HEK293 (cell line): Measurements from ENCODE around the gene FKBP5.

Experiments used
- KLF16 ChIP-seq: fragments of 450-650 bp; formaldehyde crosslinking; IDR thresholded peaks from 2 replicates; pipeline ENCODE4 v1.5.1; 2017; ENCODE audit warnings: missing biosample characterization, missing genetic modification characterization
- TCF7L2 ChIP-seq: IDR thresholded peaks from 2 replicates; pipeline ENCODE4 v1.6.1; 2011; ENCODE audit warnings: low read depth, mild to moderate bottlenecking, inconsistent platforms, low read length, moderate library complexity, borderline replicate concordance
- ZNF48 ChIP-seq: fragments of 450-650 bp; formaldehyde crosslinking; IDR thresholded peaks from 2 replicates; pipeline ENCODE4 v1.5.1; 2016; ENCODE audit warnings: missing biosample characterization, missing genetic modification characterization
- ZNF558 ChIP-seq: fragments of 450-650 bp; formaldehyde crosslinking; IDR thresholded peaks from 2 replicates; pipeline ENCODE4 v1.5.1; 2016; ENCODE audit warnings: missing biosample characterization, missing genetic modification characterization
- ZNF777 ChIP-seq: fragments of 450-650 bp; formaldehyde crosslinking; IDR thresholded peaks from 2 replicates; pipeline ENCODE4 v1.5.1; 2017; ENCODE audit warnings: missing biosample characterization, missing genetic modification characterization, borderline replicate concordance
- ZNF830 ChIP-seq: fragments of 450-650 bp; IDR thresholded peaks from 2 replicates; pipeline ENCODE4 v1.5.0; 2018; ENCODE audit warnings: missing biosample characterization, missing genetic modification characterization, low read depth, mild to moderate bottlenecking, moderate library complexity
- TF ChIP-seq, protein P1 (sequence below): fragments of 450-650 bp; formaldehyde crosslinking; IDR thresholded peaks from 2 replicates; pipeline ENCODE4 v1.5.1; 2016; ENCODE audit warnings: missing biosample characterization, missing genetic modification characterization
- TF ChIP-seq, protein P2 (sequence below): fragments of 450-650 bp; formaldehyde crosslinking; IDR thresholded peaks from 2 replicates; pipeline ENCODE4 v1.5.1; 2016; ENCODE audit warnings: missing biosample characterization, missing genetic modification characterization
- TF ChIP-seq, protein P3 (sequence below): sonication (generic); formaldehyde crosslinking; IDR thresholded peaks from 2 replicates; pipeline ENCODE4 v1.8.1; 2022; ENCODE audit warnings: mild to moderate bottlenecking, moderate library complexity, missing genetic modification reagents

DNA sequence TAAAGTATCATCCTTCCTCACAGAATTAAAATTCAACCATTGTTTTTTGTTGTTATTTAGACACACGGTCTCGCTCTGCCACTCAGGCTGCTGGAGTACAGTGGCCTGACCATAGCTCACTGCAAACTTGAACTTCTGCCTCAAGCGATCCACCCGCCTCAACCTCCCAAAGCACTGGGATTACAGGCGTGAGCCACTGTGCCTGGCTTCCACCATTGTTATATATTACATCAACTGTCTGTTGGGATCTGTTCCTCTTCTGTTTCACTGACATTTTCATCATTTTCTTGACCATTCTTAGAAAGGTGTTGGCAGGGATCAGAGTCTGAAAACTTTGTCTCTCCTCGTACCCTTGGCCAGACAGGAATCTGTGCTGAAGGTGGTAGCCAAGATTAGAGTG is 154.7 kb downstream of the FKBP5 start:
- TF ChIP-seq ZNF777 (tag by site-specific recombination), result no peak
- no peak for TF ChIP-seq ZNF830 (tag by site-specific recombination)
- TF ChIP-seq ZNF48, result no peak
- TF ChIP-seq, protein P1, sequence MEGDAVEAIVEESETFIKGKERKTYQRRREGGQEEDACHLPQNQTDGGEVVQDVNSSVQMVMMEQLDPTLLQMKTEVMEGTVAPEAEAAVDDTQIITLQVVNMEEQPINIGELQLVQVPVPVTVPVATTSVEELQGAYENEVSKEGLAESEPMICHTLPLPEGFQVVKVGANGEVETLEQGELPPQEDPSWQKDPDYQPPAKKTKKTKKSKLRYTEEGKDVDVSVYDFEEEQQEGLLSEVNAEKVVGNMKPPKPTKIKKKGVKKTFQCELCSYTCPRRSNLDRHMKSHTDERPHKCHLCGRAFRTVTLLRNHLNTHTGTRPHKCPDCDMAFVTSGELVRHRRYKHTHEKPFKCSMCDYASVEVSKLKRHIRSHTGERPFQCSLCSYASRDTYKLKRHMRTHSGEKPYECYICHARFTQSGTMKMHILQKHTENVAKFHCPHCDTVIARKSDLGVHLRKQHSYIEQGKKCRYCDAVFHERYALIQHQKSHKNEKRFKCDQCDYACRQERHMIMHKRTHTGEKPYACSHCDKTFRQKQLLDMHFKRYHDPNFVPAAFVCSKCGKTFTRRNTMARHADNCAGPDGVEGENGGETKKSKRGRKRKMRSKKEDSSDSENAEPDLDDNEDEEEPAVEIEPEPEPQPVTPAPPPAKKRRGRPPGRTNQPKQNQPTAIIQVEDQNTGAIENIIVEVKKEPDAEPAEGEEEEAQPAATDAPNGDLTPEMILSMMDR (tag by site-specific recombination), result no peak
- TF ChIP-seq, protein P2, sequence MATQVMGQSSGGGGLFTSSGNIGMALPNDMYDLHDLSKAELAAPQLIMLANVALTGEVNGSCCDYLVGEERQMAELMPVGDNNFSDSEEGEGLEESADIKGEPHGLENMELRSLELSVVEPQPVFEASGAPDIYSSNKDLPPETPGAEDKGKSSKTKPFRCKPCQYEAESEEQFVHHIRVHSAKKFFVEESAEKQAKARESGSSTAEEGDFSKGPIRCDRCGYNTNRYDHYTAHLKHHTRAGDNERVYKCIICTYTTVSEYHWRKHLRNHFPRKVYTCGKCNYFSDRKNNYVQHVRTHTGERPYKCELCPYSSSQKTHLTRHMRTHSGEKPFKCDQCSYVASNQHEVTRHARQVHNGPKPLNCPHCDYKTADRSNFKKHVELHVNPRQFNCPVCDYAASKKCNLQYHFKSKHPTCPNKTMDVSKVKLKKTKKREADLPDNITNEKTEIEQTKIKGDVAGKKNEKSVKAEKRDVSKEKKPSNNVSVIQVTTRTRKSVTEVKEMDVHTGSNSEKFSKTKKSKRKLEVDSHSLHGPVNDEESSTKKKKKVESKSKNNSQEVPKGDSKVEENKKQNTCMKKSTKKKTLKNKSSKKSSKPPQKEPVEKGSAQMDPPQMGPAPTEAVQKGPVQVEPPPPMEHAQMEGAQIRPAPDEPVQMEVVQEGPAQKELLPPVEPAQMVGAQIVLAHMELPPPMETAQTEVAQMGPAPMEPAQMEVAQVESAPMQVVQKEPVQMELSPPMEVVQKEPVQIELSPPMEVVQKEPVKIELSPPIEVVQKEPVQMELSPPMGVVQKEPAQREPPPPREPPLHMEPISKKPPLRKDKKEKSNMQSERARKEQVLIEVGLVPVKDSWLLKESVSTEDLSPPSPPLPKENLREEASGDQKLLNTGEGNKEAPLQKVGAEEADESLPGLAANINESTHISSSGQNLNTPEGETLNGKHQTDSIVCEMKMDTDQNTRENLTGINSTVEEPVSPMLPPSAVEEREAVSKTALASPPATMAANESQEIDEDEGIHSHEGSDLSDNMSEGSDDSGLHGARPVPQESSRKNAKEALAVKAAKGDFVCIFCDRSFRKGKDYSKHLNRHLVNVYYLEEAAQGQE, result no peak
- no peak for TF ChIP-seq TCF7L2
- no peak for TF ChIP-seq KLF16 (tag by site-specific recombination)
- TF ChIP-seq, protein P3, sequence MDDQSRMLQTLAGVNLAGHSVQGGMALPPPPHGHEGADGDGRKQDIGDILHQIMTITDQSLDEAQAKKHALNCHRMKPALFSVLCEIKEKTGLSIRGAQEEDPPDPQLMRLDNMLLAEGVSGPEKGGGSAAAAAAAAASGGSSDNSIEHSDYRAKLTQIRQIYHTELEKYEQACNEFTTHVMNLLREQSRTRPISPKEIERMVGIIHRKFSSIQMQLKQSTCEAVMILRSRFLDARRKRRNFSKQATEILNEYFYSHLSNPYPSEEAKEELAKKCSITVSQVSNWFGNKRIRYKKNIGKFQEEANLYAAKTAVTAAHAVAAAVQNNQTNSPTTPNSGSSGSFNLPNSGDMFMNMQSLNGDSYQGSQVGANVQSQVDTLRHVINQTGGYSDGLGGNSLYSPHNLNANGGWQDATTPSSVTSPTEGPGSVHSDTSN, result no peak
- no peak for TF ChIP-seq ZNF558 (tag by site-specific recombination)
